ENCODE results near the gene YJEFN3.

DNA sequence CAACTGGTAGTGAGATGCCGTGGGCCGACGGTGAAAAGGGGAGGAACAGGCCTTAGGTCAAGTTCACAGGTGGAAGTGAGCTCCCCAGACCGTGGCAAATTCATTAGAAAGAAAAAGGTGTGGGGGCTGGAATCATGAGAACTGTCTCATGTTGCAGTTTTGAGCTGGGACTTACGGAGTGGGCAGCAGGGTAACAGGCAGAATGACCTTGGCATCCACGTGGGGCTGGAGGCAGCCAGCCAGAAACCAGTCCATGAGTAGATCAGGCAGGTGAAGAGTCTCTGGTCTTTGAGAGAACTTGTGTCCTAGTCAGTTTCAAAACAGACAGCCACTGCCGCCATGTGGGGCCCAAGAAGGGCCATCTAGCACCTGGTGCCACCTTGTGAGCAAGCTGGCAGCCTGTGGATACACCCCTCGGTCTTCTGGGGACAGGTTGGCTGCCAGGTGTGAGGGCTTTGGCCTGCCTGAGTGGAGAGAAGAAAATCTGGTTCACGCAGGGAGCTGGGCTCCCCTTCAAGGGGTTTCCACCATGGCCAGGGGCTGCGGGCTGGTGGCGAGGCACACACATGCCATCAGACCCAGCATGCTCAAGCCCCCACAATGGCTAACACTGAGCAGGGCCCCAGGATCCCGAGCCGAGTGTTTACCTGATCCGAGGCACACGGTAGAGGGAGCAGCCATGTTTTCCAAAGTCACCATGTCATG lies 37.2 kb upstream of the YJEFN3 start:
- TF ChIP-seq CTCF (IDR thresholded peaks at IDR 0.05) (no peak), POLR2A (IDR thresholded peaks at IDR 0.05) (no peak), EP300 (IDR thresholded peaks at IDR 0.05) (no peak)
